K562 (cell line): Measurements from ENCODE around the gene COL15A1. TPM values are rescaled to one million over a fixed set of nuclear protein-coding genes. Genes with fewer than 3 reads are reported as not detected.

Experiments
- ARNT ChIP-seq, 2 experiments: fragments of 450-650 bp; IDR thresholded peaks; 2 replicates each; pipeline ENCODE4 v1.6.1; 2016; ENCODE audit warnings: mild to moderate bottlenecking in 1 of 2
- ATF7 ChIP-seq: fragments of 450-650 bp; IDR thresholded peaks from 2 replicates; pipeline ENCODE4 v1.7.1; 2014; ENCODE audit warnings: mild to moderate bottlenecking, moderate library complexity
- DPF2 ChIP-seq: fragments of 450-650 bp; IDR thresholded peaks from 2 replicates; pipeline ENCODE4 v1.6.1; 2016
- HDAC3 ChIP-seq: fragments of 450-650 bp; IDR thresholded peaks from 2 replicates; pipeline ENCODE4 v1.6.1; 2018; ENCODE audit warnings: borderline replicate concordance, mild to moderate bottlenecking, moderate library complexity; ENCODE audit not compliant: partially characterized antibody
- HNRNPUL1 ChIP-seq: fragments of 200-400 bp; formaldehyde crosslinking; IDR thresholded peaks from 2 replicates; pipeline ENCODE4 v1.6.1; 2017; ENCODE audit warnings: low read length
- MCM5 ChIP-seq: fragments of 450-650 bp; IDR thresholded peaks from 2 replicates; pipeline ENCODE4 v1.6.1; 2016; ENCODE audit warnings: low read depth
- NCOA1 ChIP-seq: fragments of 450-650 bp; IDR thresholded peaks from 2 replicates; pipeline ENCODE4 v1.6.1; 2016; ENCODE audit warnings: low read depth
- POLR2B ChIP-seq: fragments of 450-650 bp; IDR thresholded peaks from 2 replicates; pipeline ENCODE4 v1.6.1; 2018; ENCODE audit warnings: low read depth; ENCODE audit not compliant: partially characterized antibody
- RBM14 ChIP-seq: fragments of 200-400 bp; formaldehyde crosslinking; IDR thresholded peaks from 2 replicates; pipeline ENCODE4 v1.6.1; 2018; ENCODE audit warnings: low read depth, mild to moderate bottlenecking, low read length, moderate library complexity, borderline replicate concordance; ENCODE audit not compliant: insufficient read depth
- SMARCA4 ChIP-seq: fragments of 450-650 bp; IDR thresholded peaks from 2 replicates; pipeline ENCODE4 v1.6.1; 2016
- TRIM24 ChIP-seq, 2 experiments: fragments of 450-650 bp; IDR thresholded peaks; 2 replicates each; pipeline ENCODE4 v1.6.1; 2016
- U2AF2 ChIP-seq: fragments of 200-400 bp; formaldehyde crosslinking; optimal IDR thresholded peaks from 2 replicates; pipeline ENCODE3; 2017; ENCODE audit warnings: low read depth, mild to moderate bottlenecking, low read length
- ZNF431 ChIP-seq: sonication (generic); formaldehyde crosslinking; IDR thresholded peaks from 2 replicates; pipeline ENCODE4 v1.8.0; 2022; ENCODE audit warnings: mild to moderate bottlenecking, missing genetic modification reagents
- ZNF584 ChIP-seq: fragments of 200-800 bp; sonication (Bioruptor generic); IDR thresholded peaks from 2 replicates; pipeline ENCODE4 v1.6.1; 2016; ENCODE audit warnings: low read depth, mild to moderate bottlenecking, missing genetic modification characterization, missing compliant biosample characterization
- ZNF77 ChIP-seq: fragments of 250-450 bp; sonication (Bioruptor Pico); IDR thresholded peaks from 2 replicates; pipeline ENCODE4 v1.5.0; 2020
- polyA plus RNA-seq, 8 experiments: library from polyadenylated mRNA; depleted of rRNA in 4 of 8; stranded (reverse) in 5 of 8; unstranded in 3 of 8; fragments of >200 nt; fragmentation: Nextera tagmentation in 2 of 8; fragmentation: Illumina TruSeq in 1 of 8; extraction: Ambion mirVana in 2 of 8; extraction: Trizol in 1 of 8; gene quantifications; 2 replicates each; pipeline versions ENCODE4 v1.2.1 to v1.2.3, GENCODE V29; 2011 to 2014; ENCODE audit warnings: inconsistent platforms in 1 of 8, missing spikeins in 1 of 8
- total RNA-seq, 7 experiments: library from RNA; depleted of rRNA in 6 of 7; stranded (reverse); fragments of >200 nt in 6 of 7; fragmentation: Illumina TruSeq in 2 of 7; extraction: Trizol in 2 of 7; gene quantifications; 2 replicates each; pipeline versions ENCODE4 v1.2.1 to v1.2.3, GENCODE V29; 2011 to 2021; ENCODE audit warnings: low replicate concordance in 1 of 7
- TF ChIP-seq, protein P1 (sequence below): sonication (generic); formaldehyde crosslinking; IDR thresholded peaks from 2 replicates; pipeline ENCODE4 v1.8.0; 2023; ENCODE audit warnings: mild to moderate bottlenecking, missing genetic modification reagents
- TF ChIP-seq, protein P2 (sequence below): fragments of 450-650 bp; IDR thresholded peaks from 2 replicates; pipeline ENCODE4 v1.6.1; 2016; ENCODE audit warnings: low read depth, mild to moderate bottlenecking, moderate library complexity
- TF ChIP-seq, protein P3 (sequence below): sonication (generic); formaldehyde crosslinking; IDR thresholded peaks from 2 replicates; pipeline ENCODE4 v1.8.1; 2022; ENCODE audit warnings: missing genetic modification reagents
- TF ChIP-seq, protein P4 (sequence below): fragments of 250-450 bp; sonication (Bioruptor Pico); IDR thresholded peaks from 2 replicates; pipeline ENCODE4 v1.8.0; 2022; ENCODE audit warnings: moderate library complexity, mild to moderate bottlenecking, inconsistent platforms
- TF ChIP-seq, protein P5 (sequence below): IDR thresholded peaks from 2 replicates; pipeline ENCODE4 v1.6.1; 2016; ENCODE audit warnings: missing genetic modification characterization, missing compliant biosample characterization

COL15A1 gene
- total and polyA plus RNA-seq, 9 of the 15 experiments (the other 6 are each of a cell fraction or from before 2014, with no cell fraction given): 0.46 to 5.1 (median 2.6) TPM

DNA sequence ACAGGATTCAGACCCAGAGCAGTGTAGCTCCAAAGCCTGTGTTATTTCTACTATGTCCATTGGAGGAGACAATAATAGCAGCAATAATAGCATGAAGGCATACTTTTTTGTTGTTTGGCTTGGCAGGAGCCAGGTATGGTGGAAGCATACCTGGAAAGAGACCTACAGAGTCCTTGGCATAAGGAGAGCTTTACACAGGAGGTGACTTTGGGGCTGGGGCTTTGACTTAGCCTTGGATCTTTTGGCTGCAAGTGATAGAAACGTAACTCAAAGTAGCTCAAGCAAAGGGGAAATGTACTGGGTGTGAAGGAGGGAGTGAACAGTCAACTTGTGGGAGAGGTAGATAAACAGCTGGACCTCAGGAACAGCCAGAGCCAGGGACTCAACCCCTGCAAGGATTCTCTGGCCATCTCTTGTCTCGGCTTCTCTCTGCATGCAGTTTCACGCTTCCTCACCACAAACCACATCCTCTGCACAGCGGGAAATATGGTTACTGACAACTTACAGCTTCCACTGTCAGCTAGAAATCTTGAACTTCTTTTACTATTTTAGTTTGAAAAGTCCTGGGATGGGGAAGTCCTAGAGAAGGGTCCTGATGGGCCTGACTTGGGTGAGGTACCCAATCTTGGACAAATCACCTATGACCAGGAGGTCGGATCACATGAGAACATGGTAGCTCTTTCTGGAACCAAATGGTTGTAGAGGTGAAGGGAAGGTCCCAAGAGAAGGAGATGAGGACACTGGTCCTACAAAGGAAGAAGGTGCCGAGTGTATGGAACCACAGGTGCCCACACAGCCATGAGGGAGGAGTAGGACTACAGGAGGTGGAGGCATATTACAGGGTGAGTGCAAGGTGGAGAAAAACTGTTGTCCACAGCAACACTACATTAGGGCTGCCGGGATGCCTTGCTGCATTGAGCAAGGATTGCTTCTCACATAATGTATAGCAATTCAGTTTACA lies 114.2 kb downstream of the COL15A1 start (continued):
- TF ChIP-seq, protein P1, sequence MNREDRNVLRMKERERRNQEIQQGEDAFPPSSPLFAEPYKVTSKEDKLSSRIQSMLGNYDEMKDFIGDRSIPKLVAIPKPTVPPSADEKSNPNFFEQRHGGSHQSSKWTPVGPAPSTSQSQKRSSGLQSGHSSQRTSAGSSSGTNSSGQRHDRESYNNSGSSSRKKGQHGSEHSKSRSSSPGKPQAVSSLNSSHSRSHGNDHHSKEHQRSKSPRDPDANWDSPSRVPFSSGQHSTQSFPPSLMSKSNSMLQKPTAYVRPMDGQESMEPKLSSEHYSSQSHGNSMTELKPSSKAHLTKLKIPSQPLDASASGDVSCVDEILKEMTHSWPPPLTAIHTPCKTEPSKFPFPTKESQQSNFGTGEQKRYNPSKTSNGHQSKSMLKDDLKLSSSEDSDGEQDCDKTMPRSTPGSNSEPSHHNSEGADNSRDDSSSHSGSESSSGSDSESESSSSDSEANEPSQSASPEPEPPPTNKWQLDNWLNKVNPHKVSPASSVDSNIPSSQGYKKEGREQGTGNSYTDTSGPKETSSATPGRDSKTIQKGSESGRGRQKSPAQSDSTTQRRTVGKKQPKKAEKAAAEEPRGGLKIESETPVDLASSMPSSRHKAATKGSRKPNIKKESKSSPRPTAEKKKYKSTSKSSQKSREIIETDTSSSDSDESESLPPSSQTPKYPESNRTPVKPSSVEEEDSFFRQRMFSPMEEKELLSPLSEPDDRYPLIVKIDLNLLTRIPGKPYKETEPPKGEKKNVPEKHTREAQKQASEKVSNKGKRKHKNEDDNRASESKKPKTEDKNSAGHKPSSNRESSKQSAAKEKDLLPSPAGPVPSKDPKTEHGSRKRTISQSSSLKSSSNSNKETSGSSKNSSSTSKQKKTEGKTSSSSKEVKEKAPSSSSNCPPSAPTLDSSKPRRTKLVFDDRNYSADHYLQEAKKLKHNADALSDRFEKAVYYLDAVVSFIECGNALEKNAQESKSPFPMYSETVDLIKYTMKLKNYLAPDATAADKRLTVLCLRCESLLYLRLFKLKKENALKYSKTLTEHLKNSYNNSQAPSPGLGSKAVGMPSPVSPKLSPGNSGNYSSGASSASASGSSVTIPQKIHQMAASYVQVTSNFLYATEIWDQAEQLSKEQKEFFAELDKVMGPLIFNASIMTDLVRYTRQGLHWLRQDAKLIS (CRISPR knock-in tag): no peak
- TF ChIP-seq ZNF77 (CRISPR knock-in tag) (no peak), ZNF431 (CRISPR knock-in tag) (no peak), DPF2 (peak; percentile 87), TRIM24 (IDR thresholded peaks at IDR 0.05) (peak; percentile 39 to 58; a peak in 1 of 4 replicates), ARNT (IDR thresholded peaks at IDR 0.05) (no peak), ZNF584 (CRISPR knock-in tag) (no peak; the same call in none of the 2 replicates), U2AF2 (no peak), POLR2B (no peak), SMARCA4 (peak; percentile 79), MCM5 (no peak), HNRNPUL1 (no peak), HDAC3 (peak; percentile 24), RBM14 (no peak), ATF7 (no peak), NCOA1 (peak; percentile 57; the same call in 1 of the 2 replicates)
- TF ChIP-seq, protein P2, sequence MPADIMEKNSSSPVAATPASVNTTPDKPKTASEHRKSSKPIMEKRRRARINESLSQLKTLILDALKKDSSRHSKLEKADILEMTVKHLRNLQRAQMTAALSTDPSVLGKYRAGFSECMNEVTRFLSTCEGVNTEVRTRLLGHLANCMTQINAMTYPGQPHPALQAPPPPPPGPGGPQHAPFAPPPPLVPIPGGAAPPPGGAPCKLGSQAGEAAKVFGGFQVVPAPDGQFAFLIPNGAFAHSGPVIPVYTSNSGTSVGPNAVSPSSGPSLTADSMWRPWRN: no peak
- TF ChIP-seq, protein P3, sequence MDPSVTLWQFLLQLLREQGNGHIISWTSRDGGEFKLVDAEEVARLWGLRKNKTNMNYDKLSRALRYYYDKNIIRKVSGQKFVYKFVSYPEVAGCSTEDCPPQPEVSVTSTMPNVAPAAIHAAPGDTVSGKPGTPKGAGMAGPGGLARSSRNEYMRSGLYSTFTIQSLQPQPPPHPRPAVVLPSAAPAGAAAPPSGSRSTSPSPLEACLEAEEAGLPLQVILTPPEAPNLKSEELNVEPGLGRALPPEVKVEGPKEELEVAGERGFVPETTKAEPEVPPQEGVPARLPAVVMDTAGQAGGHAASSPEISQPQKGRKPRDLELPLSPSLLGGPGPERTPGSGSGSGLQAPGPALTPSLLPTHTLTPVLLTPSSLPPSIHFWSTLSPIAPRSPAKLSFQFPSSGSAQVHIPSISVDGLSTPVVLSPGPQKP: no peak
- TF ChIP-seq, protein P4, sequence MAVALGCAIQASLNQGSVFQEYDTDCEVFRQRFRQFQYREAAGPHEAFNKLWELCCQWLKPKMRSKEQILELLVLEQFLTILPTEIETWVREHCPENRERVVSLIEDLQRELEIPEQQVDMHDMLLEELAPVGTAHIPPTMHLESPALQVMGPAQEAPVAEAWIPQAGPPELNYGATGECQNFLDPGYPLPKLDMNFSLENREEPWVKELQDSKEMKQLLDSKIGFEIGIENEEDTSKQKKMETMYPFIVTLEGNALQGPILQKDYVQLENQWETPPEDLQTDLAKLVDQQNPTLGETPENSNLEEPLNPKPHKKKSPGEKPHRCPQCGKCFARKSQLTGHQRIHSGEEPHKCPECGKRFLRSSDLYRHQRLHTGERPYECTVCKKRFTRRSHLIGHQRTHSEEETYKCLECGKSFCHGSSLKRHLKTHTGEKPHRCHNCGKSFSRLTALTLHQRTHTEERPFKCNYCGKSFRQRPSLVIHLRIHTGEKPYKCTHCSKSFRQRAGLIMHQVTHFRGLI (CRISPR knock-in tag): no peak
- TF ChIP-seq, protein P5, sequence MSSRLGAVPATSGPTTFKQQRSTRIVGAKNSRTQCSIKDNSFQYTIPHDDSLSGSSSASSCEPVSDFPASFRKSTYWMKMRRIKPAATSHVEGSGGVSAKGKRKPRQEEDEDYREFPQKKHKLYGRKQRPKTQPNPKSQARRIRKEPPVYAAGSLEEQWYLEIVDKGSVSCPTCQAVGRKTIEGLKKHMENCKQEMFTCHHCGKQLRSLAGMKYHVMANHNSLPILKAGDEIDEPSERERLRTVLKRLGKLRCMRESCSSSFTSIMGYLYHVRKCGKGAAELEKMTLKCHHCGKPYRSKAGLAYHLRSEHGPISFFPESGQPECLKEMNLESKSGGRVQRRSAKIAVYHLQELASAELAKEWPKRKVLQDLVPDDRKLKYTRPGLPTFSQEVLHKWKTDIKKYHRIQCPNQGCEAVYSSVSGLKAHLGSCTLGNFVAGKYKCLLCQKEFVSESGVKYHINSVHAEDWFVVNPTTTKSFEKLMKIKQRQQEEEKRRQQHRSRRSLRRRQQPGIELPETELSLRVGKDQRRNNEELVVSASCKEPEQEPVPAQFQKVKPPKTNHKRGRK (tag): no peak
